Measurements from ENCODE around the gene FLYWCH1. TPM values are rescaled to one million over a fixed set of nuclear protein-coding genes. Genes with fewer than 3 reads are reported as not detected.
A peak's percentile ranks its signal among the peaks of the same experiment; 100 is the strongest.

FLYWCH1 gene
- total and polyA plus RNA-seq, 2 of the 8 experiments (the other 6 are each of a cell fraction or from before 2014, with no cell fraction given) = 12.4 to 23.5 TPM

DNA sequence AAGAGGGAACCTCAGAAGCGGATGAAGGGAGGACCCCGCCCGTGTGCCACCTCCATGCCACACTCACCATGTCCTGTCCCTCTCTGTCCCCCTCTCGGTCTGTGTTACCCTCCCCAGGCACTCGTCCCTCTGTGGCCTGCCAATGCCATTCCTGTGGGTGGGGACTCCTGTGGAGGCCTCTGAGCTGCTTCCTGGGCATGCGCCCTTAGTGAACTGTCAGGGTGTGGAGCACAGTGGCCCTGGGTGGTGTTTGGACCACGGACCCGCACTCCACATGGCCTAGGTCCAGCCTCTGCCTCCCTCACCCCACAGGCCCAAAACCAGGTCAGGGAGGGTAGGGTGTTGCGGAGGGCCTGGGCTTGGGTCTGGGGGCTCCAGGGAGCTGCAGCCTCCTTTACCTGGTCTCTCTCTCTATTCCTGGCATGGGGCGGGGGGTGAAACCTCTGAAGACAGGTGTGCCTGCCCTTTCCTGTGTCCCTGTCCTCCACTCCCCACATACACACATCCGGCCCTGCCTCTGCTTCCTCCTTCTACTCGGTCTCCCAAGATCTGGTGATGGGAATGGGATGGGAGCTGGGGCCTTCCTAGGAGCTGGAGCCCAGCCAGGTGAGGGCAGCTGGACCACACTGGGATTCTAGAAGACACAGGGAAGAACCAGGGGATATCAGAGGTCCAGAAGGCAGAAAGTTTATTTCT is 80.0 kb downstream of the FLYWCH1 start:
- Histone ChIP-seq H3K36me3 (ENCODE audit: control insufficient read depth in 2 of 4, insufficient read depth in 4 of 4, low read length in 3 of 4) (no peaks in the 10 kb centered on the region), H3K79me2 (ENCODE audit: control insufficient read depth in 1 of 2, insufficient read depth in 2 of 2, low read length in 2 of 2) (no peaks in the 10 kb centered on the region), H3K14ac (ENCODE audit: insufficient read length) (no peak overlapping the region), H2BK120ac (replicated peaks; ENCODE audit: low read depth, low read length) (no peak overlapping the region), H3K4me1 (replicated peaks in 1 of 4; ENCODE audit: control insufficient read depth in 3 of 4, insufficient read depth in 4 of 4, low read length in 3 of 4) (peaks cover 0 to 34% (median 20%) of the 10 kb centered on the region in 4 experiments; a peak in 6 of 7 replicates), H3K79me1 (ENCODE audit: low read depth, low read length) (no peaks in the 10 kb centered on the region), H4K91ac (replicated peaks; ENCODE audit: insufficient read length, low read length) (peak overlapping the region; percentile 49), H2AFZ (ENCODE audit: low read length) (no peak overlapping the region), H2BK12ac (ENCODE audit: low read depth, low read length) (peak overlapping the region; percentile 94; the same call in 1 of the 2 replicates), H3K9ac (replicated peaks in 1 of 4; ENCODE audit: extremely low read depth in 1 of 4, low read depth in 3 of 4, low read length in 3 of 4) (no peak overlapping the region), H4K8ac (ENCODE audit: extremely low read depth, insufficient read depth, low read length) (no peak overlapping the region), H4K20me1 (replicated peaks in 1 of 2; ENCODE audit: control insufficient read depth in 1 of 2, insufficient read depth in 2 of 2, low read length in 2 of 2) (no peaks in the 10 kb centered on the region), H2BK15ac (ENCODE audit: low read length) (peak overlapping the region; percentile 92; the same call in 1 of the 2 replicates), H3K4me2 (ENCODE audit: insufficient read depth in 1 of 2, low read depth in 2 of 2, low read length in 2 of 2) (no peak overlapping the region), H3K56ac (replicated peaks; ENCODE audit: insufficient read length, low read depth, low read length) (no peak overlapping the region), H3K23ac (ENCODE audit: insufficient read length) (no peak overlapping the region), H3K4me3 (ENCODE audit: extremely low read depth in 1 of 4, insufficient read depth in 2 of 4, low read depth in 3 of 4, low read length in 4 of 4) (no peak overlapping the region), H3K23me2 (ENCODE audit: low read depth, low read length) (no peaks in the 10 kb centered on the region; the same call in 1 of the 2 replicates), H3K9me3 (ENCODE audit: insufficient read depth in 2 of 2, low read depth in 1 of 2, low read length in 1 of 2) (no peaks in the 10 kb centered on the region), H2BK20ac (ENCODE audit: low read length) (0 out of 2 replicates have a peak overlapping the region, but pooled peaks have one; percentile 43), H4K5ac (ENCODE audit: insufficient read length, low read depth, low read length) (no peak overlapping the region), H3K18ac (ENCODE audit: extremely low read depth, low read length) (peak overlapping the region; percentile 71), H2AK5ac (ENCODE audit: low read depth, low read length) (0 out of 2 replicates have a peak overlapping the region, but pooled peaks have one; percentile 59), H2BK5ac (ENCODE audit: low read depth, low read length) (0 out of 2 replicates have a peak overlapping the region, but pooled peaks have one; percentile 68), H3K4ac (replicated peaks; ENCODE audit: insufficient read length, low read depth, low read length) (peak overlapping the region; percentile 92), H3K27me3 (replicated peaks in 1 of 4; ENCODE audit: control insufficient read depth in 3 of 4, extremely low read depth in 1 of 4, insufficient read depth in 3 of 4, low read length in 3 of 4) (no peaks in the 10 kb centered on the region; a peak in 1 of 7 replicates), H3K27ac (ENCODE audit: low read depth, low read length) (no peak overlapping the region)
- 94% methylated on average over 9 of the region's 12 CpGs; no CpG with 5 or more reads in 1 of the 2 experiments for WGBS, 2 experiments (ENCODE audit: extremely low coverage in 1 of 2, insufficient coverage in 1 of 2, insufficient read length in 1 of 2, insufficient replicate concordance in 2 of 2, low coverage in 1 of 2, low lambda C conversion rate in 2 of 2, missing lambda C conversion rate in 1 of 2)
- ChIA-PET POLR2A (ENCODE audit: partially characterized antibody) (interaction anchor here (1.1 to 15.2 kb wide), 10 partner anchors 9 to 40 kb away, joined by 3 to 200 read pairs (median 6); partner anchors contain the start of genes CLDN6, HCFC1R1, THOC6 and TNFRSF12A), CTCF (ENCODE audit: partially characterized antibody) (interaction anchor here (0.6 to 5.2 kb wide), 5 partner anchors 10 to 192 kb away, joined by 3 to 24 read pairs (median 4); partner anchors contain the start of gene CLDN6)
- FAIRE-seq (no peak), DNase-seq (ENCODE audit: low read depth in 1 of 2, low spot score in 2 of 2) (no peak)
- no peak for TF ChIP-seq CHD2 (IDR thresholded peaks at IDR 0.05; ENCODE audit: low read length)
- TF ChIP-seq KDM5A (IDR thresholded peaks at IDR 0.05; ENCODE audit: low read length) = no peak
- no peak for TF ChIP-seq CREB1 (IDR thresholded peaks at IDR 0.05)
- no peak for TF ChIP-seq YY1 (IDR thresholded peaks at IDR 0.05; ENCODE audit: low read depth, low read length)
- TF ChIP-seq RXRA (IDR thresholded peaks at IDR 0.05; ENCODE audit: insufficient read depth, low read depth, low read length) = no peak
- TF ChIP-seq KDM4A (IDR thresholded peaks at IDR 0.05; ENCODE audit: low read depth, low read length, severe bottlenecking) = no peak
- TF ChIP-seq FOSL1 (IDR thresholded peaks at IDR 0.05; ENCODE audit: insufficient read depth, low read depth, low read length) = no peak
- TF ChIP-seq MAFK (IDR thresholded peaks at IDR 0.05; ENCODE audit: low read depth, low read length) = no peak
- no peak for TF ChIP-seq CEBPB (IDR thresholded peaks at IDR 0.05; ENCODE audit: low read depth, low read length)
- no peak for TF ChIP-seq EP300 (IDR thresholded peaks at IDR 0.05; ENCODE audit: borderline replicate concordance in 1 of 2, low read depth in 2 of 2, low read length in 2 of 2)
- no peak for TF ChIP-seq BRCA1 (IDR thresholded peaks at IDR 0.05; ENCODE audit: low read depth, low read length)
- TF ChIP-seq, protein P1, sequence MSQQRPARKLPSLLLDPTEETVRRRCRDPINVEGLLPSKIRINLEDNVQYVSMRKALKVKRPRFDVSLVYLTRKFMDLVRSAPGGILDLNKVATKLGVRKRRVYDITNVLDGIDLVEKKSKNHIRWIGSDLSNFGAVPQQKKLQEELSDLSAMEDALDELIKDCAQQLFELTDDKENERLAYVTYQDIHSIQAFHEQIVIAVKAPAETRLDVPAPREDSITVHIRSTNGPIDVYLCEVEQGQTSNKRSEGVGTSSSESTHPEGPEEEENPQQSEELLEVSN (IDR thresholded peaks at IDR 0.05) = no peak

Measured in H1 (cell line).